ENCODE results near the gene GRIK4. TPM values are rescaled to one million over a fixed set of nuclear protein-coding genes. Genes with fewer than 3 reads are reported as not detected.

The GRIK4 gene
- total and polyA plus RNA-seq, 2 donors (not counting 3 experiments of a cell fraction or from before 2014, with no cell fraction given), result 0.81 to 1.6 TPM

- DNase-seq (ENCODE audit: low read depth, low spot score), result no peak
- Histone ChIP-seq H3K9me3 (replicated peaks; ENCODE audit: control insufficient read depth, insufficient read depth, low read length) (no peaks in the 10 kb centered on the region), H3K79me2 (ENCODE audit: control insufficient read depth, insufficient read depth, low read length) (no peaks in the 10 kb centered on the region), H3K9me1 (replicated peaks; ENCODE audit: control insufficient read depth, extremely low read depth, insufficient read depth, low read length) (no peaks in the 10 kb centered on the region), H3K4me1 (ENCODE audit: control insufficient read depth, extremely low read depth, insufficient read depth, low read length) (no peaks in the 10 kb centered on the region), H3K4me2 (ENCODE audit: insufficient read depth, low read length) (no peak overlapping the region), H3K36me3 (ENCODE audit: control insufficient read depth in 2 of 2, extremely low read depth in 1 of 2, insufficient read depth in 2 of 2, low read length in 2 of 2) (no peaks in the 10 kb centered on the region), H4K20me1 (replicated peaks; ENCODE audit: control insufficient read depth, extremely low read depth, insufficient read depth, low read length) (no peaks in the 10 kb centered on the region), H3K4me3 (replicated peaks in 1 of 3; ENCODE audit: insufficient read depth in 1 of 3, low read depth in 1 of 3, low read length in 3 of 3) (no peak overlapping the region), H3K27me3 (ENCODE audit: control insufficient read depth in 2 of 2, insufficient read depth in 2 of 2, low read length in 2 of 2) (no peaks in the 10 kb centered on the region), H3K9ac (replicated peaks; ENCODE audit: extremely low read depth, insufficient read depth, low read length) (no peak overlapping the region), H2AFZ (ENCODE audit: low read depth, low read length) (no peak overlapping the region), H3K27ac (ENCODE audit: insufficient read depth, low read depth, low read length) (no peak overlapping the region)
- BruUV-seq (replicated peaks), result no TSS peak
- FAIRE-seq, result no peak
- intact Hi-C loops (cut with micrococcal nuclease) (loop anchor here (10.0 kb wide), 1 partner anchor 155 kb away; no protein-coding TSS in a partner anchor), dilution Hi-C loops (cut with MboI; ENCODE audit: extremely low pct_ligation_motif_present, low sequenced_read_pairs) (no loop called here)
- POLR2A ChIA-PET, result no interaction called here
- CTCF ChIA-PET, result interaction anchor here (1.5 to 1.6 kb wide), 2 partner anchors 26 to 85 kb away, joined by 3 to 5 read pairs; no protein-coding TSS in a partner anchor
- TF ChIP-seq MAX (IDR thresholded peaks at IDR 0.05; ENCODE audit: insufficient read depth, insufficient read length), result no peak
- TF ChIP-seq CTCF (IDR thresholded peaks at IDR 0.05; ENCODE audit: extremely low read depth in 1 of 2, insufficient read depth in 1 of 2, low read depth in 1 of 2, low read length in 2 of 2), result no peak
- no peak for TF ChIP-seq MYC (IDR thresholded peaks at IDR 0.05; ENCODE audit: low read depth, low read length)
- TF ChIP-seq FOS (IDR thresholded peaks at IDR 0.05; ENCODE audit: borderline replicate concordance, insufficient read depth, low read length), result no peak
- TF ChIP-seq JUN (IDR thresholded peaks at IDR 0.05; ENCODE audit: borderline replicate concordance, insufficient read depth, insufficient read length, low read depth), result no peak
- no peak for TF ChIP-seq GATA2 (IDR thresholded peaks at IDR 0.05; ENCODE audit: insufficient read depth, insufficient read length, low read depth, low read length)
- TF ChIP-seq POLR2AphosphoS5 (IDR thresholded peaks at IDR 0.05; ENCODE audit: insufficient read depth, low read depth, low read length), result no peak
- no peak for TF ChIP-seq POLR2A (IDR thresholded peaks at IDR 0.05; ENCODE audit: low read depth, low read length)
- TF ChIP-seq EZH2 (IDR thresholded peaks at IDR 0.05; ENCODE audit: borderline replicate concordance, low read depth, low read length, severe bottlenecking), result no peak
Observed at GRCh38 chr11:120800206-120800605, 288.7 kb downstream of the GRIK4 start.
